Femur (tissue), 1 donor: ENCODE results near the gene THAP12.
A peak's percentile ranks its signal among the peaks of the same experiment; 100 is the strongest.
"Not testable (repeated sequence)": the region's sequence is repeated elsewhere in the genome, so short reads cannot be mapped to it uniquely, and the experiment has no call there.

Source experiments
- DNase-seq: peaks from one replicate; pipeline ENCODE4 v3.0.0-alpha.2; 2017

THAP12 gene

DNA sequence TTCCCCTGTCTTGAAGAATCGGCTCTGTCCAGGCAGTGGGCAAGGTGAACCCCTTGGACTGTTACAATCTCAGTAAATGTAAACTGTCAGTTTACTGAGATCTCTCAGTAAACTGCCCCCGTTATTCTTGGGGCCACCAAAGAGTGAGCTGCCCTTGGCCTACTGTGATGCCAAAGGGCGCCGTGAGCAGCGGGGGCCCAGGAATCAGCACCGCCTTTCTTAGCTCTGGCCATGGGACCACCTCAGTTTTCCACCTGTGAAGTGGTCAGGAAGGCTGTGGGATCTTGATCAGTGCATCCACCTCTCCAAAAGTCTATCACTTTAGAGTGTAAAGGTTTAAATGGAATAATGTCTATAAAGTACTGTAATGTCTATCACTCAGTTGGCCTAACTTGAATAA is 57.1 kb downstream of the THAP12 start:
- DNase-seq = no peak

DNA sequence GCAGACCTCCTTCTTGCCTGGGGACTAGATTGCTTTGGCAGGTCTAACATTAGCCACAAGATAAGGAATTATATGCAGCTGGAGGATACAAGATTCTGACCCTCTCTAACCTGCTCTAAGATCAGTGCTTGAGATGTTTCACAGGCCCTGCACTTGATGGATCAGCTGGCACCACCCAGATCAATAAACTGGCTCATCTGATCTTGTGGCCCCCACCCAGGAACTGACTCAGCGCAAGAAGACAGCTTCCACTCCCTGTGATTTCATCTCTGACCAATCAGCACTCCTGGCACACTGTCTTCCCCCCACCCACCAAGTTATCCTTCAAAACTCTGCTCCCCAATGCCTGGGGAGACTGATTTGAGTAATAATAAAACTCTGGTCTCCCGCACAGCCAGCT is 57.6 kb downstream of the THAP12 start:
- not testable (repeated sequence) for DNase-seq

DNA sequence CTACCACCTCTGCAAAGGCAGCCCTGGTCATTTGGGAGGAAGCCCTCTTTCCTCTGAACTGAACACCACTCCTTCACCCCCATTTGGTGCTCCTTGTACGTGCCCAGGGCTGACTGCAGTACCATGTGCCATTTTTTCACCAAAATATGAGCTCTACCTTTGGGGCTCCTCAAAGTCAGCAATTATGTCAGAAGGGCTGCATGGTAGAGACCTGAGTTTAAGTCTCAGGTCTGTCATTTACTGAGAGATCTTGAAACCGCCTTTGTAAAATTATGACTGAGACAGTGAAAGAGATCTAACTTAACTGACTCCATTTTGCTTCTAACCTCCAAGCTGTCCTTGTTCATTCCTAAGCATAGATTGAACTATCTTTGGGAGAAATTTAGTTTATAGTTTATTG is 58.0 kb downstream of the THAP12 start:
- no peak for DNase-seq

DNA sequence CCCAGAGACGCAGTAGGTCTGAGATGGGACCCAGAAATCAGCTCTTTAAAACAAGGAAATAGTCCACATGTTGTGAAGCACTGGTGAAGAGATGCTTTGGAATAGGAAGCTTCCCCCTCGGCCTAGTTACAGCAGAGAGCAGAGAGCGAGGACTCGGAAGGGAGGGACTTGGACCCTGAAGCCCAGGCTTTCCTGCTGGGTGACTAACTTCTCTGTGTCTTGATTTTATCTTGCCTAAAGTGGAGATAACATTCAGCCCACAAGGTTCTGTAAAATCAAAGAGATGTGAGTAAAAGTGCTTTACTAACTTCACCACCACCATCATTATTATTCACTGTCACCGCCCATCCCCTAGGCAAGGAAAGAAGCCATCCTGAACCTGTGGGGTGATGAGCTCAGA is 58.4 kb downstream of the THAP12 start:
- DNase-seq = no peak

DNA sequence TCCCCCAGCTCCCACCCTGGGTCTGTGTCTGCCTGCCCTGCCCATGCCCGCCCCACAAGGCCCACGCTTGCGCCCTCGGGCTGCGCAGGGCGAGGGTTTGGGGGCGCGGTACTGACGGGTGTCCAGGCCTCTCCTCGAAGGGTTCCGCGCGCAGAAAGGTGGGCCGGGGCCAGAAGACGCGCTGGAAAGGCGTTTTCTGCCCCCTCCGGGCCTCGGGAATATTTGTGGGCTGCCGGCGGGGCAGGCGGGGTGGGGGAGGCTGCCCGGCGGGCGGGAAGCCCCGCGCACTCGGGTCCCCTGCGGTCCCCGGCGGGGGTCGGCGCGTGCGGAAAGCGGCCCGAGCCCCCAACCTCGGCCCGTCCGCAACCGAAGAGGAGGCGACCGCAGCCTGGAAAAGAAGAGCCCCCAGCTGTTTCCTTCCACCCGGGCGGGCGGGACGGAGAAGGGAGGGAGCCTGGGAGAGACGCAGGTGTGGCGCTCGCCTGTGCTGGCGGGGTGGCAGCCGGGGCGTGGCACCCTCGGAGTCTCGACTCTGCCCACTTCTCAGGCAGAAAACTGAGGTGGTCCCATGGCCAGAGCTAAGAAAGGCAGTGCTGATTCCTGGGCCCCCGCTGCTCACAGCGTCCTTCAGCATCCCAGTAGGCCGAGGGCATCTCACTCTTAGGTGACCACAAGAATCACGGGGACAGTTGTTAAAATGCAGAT is 59.0 kb downstream of the THAP12 start:
- no peak for DNase-seq

DNA sequence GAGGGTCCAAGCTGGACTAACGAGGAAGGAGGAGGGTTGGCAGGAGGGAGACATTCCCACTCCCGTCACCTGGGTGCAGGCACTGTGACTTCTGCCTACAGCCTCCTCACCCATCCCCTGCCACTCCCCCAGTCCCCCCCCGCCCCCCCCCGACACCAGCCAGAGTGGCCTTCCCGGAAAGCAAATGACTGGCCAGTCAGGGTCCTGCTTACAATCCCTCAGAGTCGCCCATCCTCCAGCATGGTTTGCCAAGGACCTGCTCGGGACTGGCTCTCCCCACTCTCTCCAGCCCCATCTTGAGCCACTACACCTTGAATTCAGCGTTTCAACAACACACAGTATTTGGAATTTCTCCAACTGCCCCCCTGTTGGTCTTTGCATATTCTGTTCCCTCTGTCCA is 59.6 kb downstream of the THAP12 start:
- no peak for DNase-seq

DNA sequence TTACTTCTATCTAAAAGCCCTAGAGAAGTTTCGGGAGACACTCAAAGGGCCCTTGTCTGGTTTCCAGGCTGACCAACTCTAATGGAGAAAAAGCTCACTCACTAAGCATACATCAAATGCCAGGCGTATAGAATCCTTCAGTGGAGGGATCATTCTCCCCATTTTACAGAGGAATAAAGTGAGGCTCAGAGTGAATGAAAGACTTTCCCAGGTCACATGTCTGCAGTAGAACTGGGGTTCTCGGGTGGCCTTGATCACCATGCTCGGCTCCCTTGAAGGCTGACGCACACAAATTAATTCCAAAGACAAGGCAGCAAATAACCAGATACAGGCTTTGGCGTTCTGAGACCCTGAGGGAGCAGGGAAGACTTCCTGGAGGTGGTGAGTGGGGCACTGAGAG is 60.0 kb downstream of the THAP12 start:
- DNase-seq = no peak

DNA sequence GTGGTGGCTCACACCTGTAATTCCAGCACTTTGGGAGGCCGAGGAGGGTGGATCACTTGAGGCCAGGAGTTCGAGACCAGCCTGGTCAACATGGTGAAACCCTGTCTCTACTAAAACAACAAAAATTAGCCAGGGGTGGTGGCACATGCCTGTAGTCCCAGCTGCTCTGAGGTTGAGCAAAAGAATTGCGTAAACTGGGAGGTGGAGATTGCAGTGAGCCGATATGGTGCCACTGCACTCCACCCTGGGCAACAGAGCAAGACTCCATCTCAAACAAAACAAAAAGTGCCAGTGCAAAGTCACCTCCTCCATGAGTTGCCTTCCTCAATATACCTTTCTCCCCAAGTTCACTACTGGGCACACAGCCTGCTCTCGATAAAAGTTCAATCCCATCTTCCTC is 61.1 kb downstream of the THAP12 start:
- not testable (repeated sequence) for DNase-seq

DNA sequence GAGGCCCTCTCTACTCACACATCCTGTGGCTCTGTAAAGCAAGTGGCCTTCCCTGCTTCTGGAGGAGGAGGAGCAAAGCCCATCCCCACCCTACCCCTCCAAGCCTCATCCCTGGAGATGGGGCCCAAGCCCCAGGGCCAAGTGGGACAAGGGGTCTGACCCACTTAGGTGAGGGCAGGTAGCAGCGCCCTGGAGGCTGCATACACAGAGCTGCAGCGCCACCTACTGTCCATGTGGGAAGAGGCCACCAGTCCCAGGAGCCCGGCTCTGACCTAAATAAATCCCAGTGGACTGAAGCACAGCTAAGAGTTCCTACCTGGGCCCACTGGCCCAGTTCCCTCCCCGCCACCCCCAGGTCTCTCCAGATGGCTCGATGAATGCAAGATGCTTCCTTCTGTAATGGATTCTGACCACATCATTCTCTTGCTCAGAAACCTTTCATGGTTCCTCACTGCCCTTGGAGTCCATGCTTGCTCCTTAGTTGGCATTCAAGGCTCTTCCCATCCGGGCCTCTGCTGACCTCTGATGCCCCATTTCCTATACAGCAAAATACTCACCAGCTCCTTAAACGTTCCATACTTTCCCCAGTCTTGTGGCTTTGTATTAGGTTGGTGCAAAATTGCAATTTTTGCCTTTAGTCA is 62.1 kb downstream of the THAP12 start:
- peak; percentile 85 for DNase-seq

DNA sequence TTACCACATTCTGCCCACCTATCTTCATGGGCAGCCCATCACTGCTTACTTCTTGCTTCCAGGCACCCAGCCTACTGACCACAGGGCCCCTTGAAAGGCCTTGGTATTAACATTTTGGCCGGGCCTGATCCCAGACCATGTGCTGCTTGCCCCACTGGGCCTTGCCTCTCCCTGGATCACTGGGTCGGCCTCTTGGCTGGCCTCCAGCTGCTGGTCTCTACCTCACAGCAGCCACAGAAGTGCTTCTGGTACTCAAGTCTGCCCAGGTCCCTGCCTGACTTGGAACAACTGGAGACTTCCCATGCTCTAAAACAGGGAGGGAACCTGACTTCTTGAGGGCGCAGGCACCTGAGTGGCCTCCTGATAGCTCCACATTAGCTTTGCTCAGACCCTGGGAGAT is 63.6 kb downstream of the THAP12 start:
- no peak for DNase-seq

DNA sequence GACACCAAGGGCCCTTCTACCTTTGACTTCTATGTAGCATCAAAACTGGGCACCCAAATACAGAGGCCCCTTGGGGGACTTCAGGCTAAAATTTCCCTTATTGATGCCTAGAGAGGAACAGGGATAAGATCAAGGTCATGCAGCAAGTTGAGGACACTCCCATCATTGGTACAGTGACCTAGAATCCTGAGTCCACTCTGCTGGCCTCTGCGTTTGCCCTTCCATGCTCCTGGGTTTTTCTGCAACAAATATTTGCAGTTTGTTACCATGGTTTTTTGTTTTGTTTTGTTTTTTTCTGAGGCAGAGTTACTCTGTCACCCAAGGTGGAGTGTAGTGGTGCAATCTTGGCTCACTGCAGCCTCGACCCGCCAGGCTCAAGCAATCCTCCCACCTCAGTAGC is 64.2 kb downstream of the THAP12 start:
- DNase-seq = no peak

DNA sequence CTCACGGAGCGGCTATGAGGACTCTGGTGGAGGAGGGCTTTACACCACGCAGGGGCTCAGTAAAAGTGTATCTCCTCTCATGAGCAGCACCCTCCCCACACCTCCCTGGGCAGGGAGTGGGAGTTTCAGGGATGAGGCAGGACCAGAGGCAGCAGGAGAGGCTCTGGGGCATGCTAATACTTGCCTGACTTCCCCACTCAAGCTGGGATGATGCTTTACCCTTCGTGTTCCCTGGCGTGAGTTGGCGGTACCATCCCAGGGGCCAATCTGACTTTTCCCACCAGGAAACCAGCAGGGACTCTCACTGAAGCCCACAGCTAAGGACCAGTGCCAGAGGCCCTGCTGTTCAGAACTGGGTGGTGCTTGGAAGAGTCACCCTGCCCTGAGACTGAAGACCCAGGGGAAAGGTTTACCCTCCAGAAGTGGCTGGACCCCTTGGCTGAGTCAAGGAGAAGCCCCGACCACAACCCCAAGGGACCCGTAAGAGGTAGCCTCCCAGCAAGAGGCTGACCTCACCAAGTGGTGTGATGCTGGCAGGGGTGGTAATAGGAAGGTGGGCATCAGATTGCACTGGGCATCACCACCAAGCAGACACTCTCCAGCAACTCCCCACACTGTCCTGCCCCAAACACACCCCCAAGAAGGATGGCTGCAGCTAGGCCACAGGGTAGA is 65.6 kb downstream of the THAP12 start:
- DNase-seq = no peak

DNA sequence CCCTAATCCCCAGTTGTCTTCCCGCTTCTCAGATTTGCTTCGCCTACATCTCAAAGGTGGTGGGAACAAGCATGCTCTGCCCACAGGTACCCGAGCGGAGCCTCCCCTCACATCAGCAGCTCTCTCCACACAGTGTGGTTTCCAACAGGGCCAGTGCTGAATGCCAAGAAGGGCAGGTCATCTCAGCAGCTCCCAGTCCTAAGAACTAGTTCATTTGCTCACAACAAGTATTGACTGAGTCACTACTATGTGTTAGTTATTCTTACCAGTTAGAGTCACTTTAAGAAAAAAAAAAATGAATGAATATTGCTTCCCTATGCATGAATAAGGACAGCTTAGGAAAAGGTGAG is 66.2 kb downstream of the THAP12 start:
- DNase-seq = no peak

DNA sequence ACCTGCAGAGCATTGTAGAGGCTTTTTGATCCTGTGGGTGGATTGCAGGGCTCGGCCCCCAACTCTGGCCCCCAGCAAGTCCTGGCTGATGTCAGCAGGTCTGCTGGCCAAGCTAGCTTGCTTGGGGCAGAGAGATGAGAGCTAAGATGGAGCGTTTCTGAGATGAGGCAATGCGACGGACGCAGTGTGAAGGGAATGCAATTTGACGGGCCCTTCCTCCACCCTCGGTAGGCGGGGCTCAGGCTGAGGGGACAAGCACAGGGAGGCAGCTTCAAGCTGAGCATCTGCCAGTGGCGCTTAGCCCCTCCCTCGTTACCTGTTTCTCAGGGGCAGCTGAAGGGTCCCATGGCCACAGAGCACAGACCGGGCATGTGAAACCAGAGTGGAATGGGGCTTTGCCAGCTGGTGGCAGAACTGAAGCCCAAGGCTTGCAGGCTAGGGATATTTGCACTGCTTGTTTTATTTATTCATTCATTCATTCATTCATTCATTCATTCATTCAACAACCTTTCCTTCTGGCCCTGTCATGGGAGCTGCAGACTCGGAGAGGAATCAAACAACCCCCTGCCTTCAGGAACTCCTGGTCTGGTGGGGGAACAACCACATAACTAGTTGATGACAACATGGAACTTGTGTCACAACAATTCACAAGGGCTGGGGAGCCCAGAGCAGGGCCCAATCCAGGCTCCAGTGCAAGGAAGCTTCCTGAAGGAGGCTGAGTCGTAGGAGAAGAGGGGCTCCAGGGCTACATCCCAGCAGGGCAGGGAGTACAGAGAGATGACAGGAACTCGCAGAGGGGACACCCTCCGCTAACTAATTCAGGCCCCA is 66.8 kb downstream of the THAP12 start:
- DNase-seq = peak; percentile 46

DNA sequence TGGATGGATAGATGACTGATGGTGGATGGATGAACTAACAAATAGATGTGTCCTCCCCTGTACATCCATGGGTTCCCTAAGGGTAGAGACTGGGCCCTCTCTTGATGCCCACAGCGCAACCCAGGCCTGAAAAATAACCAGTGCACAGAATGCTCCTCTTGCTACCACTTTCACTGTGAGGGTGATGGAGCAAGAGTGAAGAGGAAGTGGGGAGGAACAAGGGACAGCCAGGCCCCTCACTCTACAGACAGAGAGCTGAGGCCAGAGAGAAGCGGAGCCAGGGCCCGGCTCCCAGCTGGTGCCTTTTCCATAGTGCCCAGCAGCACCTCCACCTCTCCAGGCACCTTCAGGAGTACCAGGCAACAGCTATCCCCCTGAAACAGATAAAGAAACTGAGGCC is 67.7 kb downstream of the THAP12 start:
- DNase-seq = no peak

DNA sequence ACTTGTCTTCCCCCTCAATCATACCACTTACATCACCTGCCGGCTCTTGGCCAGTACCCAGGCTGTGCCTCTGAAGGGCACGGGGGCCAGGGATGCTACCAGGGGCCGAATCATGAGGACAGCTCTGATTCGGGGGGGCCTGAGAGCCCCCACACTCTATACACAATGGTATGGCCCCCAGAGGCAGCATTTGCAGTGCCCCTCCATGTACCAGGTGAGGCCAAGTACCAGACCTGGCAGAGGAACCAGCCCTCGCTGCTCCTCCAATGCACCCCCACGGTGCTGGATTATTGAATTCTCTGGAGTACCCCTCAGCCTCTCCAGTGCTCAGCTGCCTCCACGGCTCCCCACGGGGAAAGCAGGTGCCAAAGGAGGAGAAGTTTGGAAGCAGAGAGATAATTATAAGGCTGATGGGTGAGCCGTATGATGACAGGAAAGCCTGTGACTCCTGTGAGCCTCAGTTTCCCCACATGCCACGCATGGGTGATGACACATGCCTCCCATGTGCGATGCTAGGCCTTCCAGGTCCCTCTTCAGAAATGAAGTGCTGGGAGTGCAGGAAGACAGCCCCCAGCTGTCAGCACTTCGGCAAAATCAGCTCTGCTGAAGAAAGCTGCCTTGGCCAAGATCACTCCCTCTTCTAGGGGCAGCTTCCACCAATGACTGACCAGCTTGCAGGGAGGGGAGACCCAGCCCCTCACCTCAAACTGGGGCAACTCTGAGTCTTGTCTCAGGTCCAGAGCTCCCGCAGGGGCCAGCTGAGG is 69.9 kb downstream of the THAP12 start:
- peak; percentile 15 for DNase-seq

DNA sequence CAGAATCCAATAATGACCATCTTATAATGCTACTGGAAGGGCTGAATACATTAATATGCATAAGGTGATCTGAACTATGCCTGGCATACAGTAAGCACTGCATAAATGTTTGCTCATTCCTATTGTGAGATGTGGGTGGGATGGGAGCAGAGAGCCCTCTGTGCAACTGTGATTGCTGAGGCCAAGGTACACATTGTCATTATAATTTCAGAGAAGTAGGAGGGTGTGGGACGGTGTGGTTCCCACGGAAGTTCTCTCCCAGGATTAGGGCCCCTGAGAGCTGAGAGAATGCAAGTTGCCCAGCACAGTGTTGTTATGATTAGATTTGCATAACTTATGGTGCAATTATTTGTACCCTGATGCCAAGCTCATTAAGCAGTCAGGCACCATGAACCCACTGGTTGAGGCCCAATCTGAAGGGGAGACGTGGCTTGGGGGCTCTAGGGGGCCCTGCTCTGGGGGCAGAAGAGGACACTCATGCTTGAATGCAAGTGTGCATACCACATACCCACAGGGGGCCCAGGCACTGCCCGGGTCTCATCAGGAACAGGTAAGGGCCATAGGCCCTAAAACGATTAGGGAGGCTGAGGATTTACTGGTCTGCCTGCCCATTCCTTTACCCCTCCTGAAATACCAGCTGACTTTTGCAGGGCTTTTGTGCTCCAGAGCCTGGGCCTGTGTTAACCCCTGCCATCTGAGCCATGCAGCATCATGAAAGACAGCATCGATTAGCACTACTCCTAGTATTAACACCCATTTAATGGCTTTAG is 72.8 kb downstream of the THAP12 start:
- DNase-seq = no peak

DNA sequence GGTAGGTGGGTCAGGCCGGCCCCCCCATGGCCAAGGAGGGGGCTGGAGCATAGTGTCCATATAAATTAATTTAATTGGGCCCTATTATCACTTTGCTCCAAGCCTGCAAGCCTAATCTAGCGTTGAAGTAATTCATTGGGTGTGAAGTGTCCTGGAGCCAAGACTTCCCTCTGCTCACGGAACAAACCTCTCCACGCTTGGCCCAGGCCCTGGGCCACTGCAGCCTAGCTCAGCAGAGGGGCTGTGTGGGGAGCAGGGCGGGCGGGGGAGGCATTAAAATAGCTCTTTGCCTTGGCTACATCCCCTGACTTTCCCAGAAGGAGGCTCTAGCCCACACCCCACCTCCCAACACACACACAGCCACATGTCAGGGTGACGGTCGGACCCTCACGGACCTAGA is 73.5 kb downstream of the THAP12 start:
- peak; percentile 75 for DNase-seq

DNA sequence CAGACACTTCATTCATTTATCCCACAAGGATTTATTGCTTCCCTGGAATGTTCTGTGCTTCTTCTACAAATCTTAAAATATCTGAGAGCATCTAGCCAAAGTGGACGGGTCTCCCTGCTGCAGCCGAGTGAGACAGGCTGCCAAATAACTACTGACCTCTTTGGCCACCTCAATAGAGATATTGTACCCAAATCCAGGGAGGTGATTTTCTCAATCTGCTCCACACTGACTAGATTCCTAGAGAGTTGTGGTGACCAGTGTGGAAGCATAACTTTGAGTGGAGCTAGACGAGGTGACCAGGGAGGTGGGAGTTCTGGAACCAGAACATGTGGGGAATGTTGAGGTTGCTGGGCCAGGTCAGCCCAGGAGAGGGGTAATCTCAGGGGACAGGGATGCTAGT is 77.5 kb downstream of the THAP12 start:
- no peak for DNase-seq

DNA sequence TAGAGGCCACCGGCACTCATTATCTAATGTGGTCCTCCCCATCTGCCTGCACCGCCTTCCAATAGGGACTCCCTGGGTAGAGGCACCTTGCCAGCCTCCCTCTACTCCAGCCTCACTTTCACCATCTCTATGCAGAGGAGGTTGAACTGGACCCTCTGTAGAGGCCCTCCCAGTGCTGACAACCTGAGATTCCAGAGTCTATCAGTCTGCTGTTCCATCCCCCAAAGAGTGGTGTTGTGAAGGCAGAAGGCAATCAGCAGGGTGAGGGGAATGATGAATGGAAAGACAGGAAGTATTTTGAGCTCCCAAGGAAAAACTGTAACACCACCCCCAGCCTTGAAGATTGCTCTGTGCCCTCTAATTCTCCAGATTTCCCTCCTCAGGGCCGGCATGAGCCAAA is 77.9 kb downstream of the THAP12 start:
- no peak for DNase-seq
